Measurements from ENCODE around the gene FNBP1L.

DNA sequence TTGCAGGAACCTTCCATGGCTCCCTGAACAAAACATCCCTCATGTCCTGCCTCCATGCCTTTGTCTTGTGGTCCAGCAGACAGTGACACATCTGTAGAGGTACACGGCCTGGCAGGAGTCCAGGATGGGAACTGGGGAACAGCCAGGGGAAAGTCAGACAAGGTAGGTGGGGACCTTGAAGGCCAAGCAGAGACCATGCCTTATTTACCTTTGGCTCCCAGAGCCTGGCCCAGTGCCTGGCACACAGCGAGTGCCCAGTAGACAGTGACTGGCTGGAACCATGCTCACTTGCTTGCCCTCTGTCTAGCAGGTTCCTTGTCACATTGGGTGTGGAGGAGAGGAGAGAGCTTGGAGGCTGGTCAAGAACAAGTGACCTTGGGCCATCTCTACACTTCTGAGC is 152.7 kb downstream of the FNBP1L start:
- TF ChIP-seq EZH2 (IDR thresholded peaks at IDR 0.05) (no peak), POLR2AphosphoS5 (IDR thresholded peaks at IDR 0.05; ENCODE audit: borderline replicate concordance, low read depth, low read length) (no peak)

All from SK-N-MC (cell line).